ENCODE measurements around the gene VWA1.
"Not testable (repeated sequence)": the region's sequence is repeated elsewhere in the genome, so short reads cannot be mapped to it uniquely, and the experiment has no call there.

Gene VWA1

DNA sequence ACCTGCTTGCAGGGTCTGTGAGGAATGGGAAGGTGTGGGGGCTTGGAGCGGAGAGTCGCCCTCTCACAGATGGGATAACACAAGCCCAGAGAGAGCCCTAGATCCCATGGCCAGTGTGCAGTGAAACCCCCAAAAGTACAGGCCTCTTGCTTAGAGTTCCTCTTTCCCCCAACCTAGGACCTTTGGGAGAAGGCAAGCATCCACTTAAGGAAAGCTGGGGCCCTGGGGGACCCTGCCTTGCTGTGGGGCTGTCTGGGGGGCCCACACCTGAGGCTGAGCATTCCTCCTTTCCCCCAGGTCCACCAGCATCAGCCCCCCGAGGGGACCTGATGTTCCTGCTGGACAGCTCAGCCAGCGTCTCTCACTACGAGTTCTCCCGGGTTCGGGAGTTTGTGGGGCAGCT is 1.1 kb downstream of the VWA1 start:
- no peak for DNase-seq (ENCODE audit: low read depth in 2 of 2)

DNA sequence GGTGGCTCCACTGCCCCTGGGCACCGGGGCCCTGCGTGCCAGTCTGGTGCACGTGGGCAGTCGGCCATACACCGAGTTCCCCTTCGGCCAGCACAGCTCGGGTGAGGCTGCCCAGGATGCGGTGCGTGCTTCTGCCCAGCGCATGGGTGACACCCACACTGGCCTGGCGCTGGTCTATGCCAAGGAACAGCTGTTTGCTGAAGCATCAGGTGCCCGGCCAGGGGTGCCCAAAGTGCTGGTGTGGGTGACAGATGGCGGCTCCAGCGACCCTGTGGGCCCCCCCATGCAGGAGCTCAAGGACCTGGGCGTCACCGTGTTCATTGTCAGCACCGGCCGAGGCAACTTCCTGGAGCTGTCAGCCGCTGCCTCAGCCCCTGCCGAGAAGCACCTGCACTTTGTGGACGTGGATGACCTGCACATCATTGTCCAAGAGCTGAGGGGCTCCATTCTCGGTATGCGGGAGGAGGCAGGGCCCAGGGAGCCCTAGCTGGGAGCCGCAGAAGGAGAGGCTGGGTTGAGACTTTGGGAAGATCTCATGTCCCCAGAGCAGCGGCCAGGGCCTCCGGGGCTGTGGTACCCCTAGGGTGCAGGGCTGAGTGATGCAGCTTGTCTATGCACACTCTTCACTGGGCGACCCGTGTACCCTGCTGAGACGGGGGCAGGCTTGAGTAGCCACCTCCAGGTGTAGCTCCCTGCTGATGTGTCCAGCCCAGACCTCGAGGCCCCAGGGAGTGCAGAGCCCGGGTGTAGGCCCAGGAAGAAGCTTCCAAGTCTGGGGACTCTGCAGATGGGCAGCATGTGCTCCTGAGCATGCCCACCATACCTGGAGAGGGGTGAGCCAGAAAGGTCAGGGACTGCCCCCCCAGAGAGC is 1.8 kb downstream of the VWA1 start:
- no peak for DNase-seq (ENCODE audit: low read depth in 2 of 2)

DNA sequence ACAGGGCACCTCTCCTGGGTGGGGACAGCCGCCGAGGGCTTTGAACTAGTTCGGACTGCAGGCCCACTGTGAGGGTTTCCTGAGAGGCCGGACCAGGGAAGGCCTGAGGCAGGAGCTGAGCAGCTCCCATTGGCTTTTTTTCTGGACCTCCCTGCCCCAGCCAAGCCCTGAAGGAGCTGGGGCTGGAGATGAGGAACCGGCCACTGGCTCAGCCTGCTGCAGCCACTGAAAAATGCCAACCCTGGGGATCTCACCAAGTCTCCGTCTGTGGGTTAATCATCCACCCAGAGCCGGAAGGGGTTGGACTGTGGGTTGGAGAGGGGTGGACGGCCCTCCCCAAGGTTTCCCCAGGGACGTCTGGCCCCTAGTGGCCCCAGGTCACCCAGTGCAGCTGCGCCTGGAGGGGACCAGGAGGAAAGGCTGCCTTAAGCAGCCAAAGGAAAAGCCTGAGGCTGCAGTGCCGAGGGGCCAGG is 2.5 kb downstream of the VWA1 start:
- no peak for DNase-seq (ENCODE audit: low read depth in 2 of 2)

DNA sequence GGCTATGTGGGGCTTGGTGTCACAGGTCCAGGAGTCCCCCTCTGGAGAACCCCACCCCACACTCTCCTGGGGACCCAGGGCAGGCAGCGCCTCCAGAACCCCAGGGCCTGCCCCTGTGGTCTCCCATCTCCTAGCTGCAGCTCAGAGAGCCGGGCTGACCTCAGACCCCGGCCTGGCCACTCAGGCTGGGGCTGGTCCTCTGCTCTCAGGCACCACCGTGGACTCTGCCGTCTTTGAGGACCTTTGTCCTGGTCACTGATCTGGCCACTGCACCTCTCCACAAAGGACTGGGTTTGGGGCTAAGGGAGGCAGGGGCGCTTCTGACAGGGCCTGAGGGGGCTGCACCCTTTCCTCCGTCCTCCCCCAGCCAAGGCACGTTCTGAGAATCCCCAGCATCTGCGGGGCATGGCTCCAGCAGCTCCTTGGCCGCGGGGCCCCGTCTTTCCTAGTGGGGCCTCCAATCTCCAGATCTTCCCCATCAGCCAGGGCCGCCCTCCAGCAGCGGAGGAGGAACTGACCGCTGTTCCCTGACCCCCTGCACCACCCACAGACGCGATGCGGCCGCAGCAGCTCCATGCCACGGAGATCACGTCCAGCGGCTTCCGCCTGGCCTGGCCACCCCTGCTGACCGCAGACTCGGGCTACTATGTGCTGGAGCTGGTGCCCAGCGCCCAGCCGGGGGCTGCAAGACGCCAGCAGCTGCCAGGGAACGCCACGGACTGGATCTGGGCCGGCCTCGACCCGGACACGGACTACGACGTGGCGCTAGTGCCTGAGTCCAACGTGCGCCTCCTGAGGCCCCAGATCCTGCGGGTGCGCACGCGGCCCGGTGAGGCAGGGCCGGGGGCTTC is 3.3 kb downstream of the VWA1 start:
- DNase-seq (ENCODE audit: low read depth in 2 of 2), result no peak

DNA sequence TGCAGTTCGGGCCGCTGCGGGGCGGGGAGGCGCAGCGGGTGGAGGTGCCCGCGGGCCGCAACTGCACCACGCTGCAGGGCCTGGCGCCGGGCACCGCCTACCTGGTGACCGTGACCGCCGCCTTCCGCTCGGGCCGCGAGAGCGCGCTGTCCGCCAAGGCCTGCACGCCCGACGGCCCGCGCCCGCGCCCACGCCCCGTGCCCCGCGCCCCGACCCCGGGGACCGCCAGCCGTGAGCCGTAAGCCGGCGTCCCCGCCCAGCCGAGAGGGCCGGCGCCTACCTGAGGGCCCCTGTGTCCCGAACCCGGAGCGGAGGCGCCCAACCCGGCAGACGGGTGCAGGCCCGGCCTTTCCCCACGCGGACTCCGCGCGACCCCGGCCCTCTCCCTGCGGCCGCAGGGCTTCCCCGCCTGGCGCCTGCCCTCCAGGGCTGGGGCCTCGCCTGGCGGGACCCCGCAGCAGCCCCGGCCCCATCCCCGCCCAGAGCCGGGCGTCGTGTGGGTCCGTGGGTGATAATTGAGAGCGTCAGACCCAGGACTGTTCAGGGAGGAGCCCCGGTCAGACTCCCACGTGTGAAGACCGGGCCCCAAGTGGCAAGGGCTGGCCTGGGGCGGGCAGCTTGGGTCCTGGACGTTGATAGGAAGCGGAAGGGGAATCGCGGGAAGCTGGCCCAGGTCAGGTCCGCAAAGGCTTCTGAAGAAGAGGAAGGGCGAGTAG is 4.2 kb downstream of the VWA1 start:
- DNase-seq (ENCODE audit: low read depth in 2 of 2), result no peak

DNA sequence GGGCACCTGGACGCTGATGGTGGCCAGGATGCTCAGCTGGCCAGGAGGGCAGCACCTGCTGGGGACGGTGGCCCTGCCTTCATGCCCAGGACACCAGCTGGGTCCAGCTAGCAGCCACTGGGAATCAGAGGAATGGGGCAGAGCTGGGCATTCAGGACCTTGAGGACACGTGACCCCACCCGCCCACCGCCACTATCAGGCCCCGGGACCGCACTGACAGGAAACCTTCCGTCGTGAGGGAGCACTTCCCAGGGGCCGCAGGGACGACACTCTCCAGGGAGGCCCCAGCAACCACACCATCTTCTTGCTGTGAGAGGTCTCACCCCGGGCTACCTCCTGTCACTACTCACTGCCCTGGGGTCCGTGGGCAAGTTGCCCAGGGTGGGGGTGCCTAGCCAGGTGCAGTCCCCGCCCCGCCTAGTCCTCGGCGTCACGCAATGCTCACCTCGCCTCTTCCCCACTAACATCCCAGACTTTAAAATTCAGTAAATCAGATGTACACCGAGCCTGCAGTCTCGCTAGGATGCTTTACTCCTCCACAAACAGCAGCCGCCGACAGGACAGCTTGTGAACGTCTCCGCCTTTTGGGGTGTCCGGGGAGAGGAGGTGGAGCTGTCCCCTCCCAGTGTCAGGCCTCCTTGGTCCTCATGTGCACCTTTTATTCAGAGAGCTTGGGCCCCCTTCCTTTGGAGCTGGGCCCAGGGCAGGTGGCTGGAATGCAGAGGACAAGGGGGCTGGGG is 4.9 kb downstream of the VWA1 start:
- DNase-seq (ENCODE audit: low read depth in 2 of 2), result no peak

DNA sequence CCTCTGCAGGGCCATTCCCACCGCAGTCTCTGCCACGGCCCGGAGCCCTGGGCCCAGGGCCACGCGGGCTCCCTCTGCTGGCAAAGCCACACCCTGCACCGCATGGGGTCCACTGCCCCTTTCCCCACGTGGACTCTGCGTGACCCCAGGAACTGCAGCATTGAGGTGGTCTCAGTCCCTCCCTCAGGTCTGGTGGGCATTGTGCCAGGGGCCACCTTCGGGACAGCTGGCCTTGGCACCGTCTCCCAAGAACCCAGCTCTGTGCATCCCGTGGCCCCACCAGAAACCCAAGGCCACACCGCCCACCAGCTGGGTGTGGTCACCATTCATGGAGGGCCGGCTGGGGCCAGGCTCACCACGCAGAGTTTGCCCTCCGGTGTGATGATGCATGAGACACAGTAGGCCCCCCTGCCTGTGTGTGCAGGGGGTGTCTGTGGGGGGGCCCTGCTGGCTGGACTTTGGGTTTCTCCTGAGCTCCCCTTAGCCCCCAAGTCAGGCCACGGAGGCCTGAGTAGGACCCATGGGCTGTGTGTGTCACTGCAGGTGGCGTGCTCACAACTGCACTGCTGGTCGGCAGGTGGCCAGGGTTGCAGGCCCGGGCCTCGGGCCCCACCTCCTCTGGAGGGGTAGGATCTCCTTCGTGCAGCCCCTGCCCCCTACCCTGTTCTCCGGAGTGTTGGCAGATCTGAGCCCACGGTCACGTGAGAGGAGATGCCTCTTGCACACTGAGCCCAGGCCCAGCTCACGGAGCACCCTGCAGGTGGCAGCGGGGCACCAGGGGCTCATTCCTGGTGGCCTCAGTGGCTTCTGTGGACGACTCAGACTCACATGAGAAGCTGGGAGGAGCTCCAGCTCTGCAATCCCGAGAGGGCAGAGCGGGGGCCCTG is 5.8 kb downstream of the VWA1 start:
- no peak for DNase-seq (ENCODE audit: low read depth in 2 of 2)

DNA sequence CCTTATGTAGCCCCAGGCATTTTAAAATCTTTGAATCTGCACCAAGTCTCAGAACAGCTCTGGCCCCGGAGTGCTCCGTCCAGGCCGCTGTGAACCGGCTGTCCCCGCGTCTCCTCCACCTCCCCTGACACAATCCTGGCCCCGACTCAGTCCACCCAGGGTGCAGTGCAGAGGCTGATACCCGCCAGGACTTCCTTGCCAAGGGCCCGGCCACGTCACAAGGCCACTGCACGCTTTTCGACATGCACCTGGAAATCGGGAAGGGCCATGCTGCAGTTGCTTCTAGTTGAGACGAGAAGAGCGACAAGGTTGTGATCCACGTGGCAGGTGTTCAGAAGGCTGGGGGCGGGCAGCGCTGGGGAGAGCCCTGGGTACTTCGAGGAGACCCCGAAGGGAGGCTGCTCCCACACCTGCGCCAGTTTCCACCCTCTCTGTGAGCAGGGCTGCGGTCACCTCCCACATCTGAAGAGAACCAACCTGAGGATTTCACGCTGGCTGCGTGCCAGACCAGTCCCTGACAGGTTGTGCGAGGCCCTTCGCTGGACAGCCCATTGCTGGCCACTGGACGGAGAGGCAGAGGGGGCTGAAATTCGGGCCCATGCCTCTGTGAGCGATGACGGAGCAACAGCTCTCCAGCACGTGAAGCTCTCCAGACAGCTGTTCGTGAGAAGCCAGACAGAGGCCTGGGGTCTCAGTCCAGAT is 6.7 kb downstream of the VWA1 start:
- no peak for DNase-seq (ENCODE audit: low read depth in 2 of 2)

DNA sequence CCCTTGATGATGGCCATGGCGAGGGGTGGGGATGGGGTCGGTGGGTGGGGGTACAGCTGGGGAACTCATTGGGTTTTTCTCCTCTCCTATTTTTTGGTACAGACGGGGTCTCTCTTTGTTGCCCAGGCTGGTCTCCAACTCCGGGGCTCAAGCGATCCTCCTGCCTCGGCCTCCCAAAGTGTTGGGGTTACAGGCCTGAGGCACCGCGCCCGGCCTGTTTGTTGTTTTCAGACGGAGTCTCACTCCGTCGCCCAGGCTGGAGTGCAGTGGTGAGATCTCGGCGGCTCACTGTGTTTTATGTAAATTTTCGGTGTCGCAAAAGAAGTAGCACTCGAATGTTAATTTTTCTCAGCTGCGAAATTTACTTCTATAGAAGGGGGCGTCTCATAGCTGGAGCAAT is 11.1 kb downstream of the VWA1 start:
- DNase-seq (ENCODE audit: low read depth in 2 of 2), result not testable (repeated sequence)

DNA sequence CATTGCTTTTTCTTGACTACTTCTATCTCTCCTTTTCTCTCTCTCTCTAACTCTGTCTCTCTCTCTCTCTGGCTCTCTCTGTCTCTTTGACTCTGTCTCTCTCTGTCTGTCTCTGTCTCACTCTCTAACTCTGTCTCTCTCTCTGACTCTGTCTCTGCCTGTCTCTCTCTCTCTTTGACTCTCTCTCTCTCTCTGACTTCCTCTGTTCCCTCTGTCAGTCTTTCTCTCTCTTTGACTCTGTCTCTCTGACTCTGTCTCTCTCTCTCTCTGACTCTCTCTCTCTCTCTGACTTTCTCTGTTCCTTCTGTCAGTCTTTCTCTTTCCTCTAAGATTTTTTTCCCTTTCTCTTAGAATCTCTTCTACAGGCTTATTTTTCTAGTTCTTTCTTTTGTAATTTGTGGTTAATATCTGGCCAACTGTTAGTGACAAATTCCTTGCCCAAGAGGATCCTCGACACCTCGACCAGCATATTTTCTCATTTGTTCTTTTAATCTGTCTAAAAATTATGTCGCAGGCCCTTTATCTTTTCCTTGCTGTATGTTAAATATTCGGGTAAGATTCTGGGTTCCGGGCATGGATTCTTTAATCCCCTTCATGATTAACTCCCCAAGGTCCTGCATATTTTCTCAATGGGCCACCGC is 13.7 kb downstream of the VWA1 start, which contains the start of gene ATAD3C:
Gene ATAD3C, plus strand, starts transcription at position 591 of the 641 bp plus-strand sequence. CDS start 995 bp downstream, outside the sequence.
- no peak for DNase-seq (ENCODE audit: low read depth in 2 of 2)

DNA sequence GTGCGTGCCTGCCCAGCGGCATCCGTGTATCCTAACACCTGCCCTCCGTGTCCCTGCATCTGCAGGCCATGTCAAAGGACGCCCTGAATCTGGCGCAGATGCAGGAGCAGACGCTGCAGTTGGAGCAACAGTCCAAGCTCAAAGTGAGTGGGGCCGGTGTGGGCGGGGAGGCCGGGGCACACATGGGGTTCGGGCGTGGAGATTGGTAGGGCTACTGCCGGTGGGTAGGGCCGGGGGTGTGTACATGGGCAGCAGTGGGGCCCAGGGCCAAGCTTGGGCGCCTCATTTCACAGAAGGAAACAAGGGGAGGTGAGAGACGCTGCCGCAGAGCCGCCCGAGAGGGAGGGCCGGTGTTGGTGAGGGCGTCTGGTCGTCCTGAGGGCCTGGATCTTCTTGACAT is 15.1 kb downstream of the VWA1 start:
- not testable (repeated sequence) for DNase-seq (ENCODE audit: low read depth in 2 of 2)

DNA sequence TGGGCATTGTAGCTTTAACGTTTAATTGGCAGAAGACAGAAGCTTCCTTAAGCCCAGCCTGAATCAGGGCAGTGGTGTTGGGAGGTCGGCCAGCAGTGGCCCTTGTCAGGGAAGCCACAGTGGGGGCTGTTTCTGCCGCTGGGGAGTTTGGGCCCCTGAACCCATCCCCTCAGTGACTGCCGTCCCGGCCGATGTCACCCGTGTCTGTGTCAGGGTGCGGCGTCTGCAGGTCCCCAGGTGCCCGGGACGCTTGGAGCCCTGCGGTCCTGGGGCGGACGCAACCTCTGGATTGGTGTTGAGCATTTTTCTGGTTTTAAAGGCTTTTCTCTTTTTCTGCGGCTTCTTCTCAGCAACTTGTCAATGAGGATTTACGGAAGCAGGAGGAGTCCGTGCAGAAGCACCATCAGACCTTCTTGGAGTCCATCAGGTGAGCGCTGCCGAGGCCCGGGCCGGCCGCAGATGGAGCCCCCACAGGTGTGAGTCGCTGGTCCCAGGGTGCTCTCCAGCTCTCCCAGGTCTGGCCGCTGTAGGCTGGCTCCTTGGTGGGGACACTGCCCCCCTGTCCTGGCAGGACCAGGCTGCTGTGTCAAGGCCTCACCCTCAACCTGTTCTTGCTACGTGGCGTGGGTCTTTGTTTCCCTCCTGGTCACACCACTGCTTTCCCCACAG is 16.3 kb downstream of the VWA1 start:
- DNase-seq (ENCODE audit: low read depth in 2 of 2), result no peak

DNA sequence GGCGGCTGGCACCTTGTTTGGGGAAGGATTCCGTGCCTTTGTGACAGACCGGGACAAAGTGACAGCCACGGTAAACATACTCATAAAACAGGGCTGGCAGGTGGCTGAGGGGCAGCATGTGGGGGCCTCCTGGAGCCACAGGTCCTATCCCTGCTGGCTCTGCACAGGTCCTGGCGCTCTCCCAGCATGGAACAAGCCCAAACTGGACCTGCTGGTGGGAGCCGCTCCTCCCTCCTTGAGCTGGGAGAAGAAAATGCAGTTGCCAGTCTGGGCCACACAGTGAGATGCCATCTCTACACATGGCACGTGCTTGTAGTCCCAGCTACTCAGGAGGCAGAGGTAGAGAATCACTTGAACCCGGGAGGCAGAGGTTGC is 16.9 kb downstream of the VWA1 start:
- DNase-seq (ENCODE audit: low read depth in 2 of 2), result not testable (repeated sequence)

DNA sequence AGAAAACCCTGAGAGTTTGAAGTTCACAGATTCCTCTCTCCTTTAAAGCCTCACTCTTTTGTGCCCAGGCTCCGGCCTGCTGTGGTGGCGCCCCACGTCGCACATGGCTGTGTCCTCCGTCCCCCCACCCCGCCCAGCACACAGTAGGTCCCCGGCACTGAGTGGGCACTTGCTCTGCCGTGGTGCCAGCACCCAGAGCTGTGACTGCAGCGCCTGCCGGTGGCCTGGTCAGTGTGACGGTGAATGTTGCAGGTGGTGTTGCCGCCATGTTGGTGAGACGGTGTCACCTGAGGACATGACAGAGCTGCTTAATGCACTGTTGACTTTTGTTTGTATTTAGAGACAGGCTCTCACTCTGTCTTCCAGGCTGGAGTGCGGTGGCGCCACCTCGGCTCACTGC is 17.4 kb downstream of the VWA1 start:
- DNase-seq (ENCODE audit: low read depth in 2 of 2), result no peak

DNA sequence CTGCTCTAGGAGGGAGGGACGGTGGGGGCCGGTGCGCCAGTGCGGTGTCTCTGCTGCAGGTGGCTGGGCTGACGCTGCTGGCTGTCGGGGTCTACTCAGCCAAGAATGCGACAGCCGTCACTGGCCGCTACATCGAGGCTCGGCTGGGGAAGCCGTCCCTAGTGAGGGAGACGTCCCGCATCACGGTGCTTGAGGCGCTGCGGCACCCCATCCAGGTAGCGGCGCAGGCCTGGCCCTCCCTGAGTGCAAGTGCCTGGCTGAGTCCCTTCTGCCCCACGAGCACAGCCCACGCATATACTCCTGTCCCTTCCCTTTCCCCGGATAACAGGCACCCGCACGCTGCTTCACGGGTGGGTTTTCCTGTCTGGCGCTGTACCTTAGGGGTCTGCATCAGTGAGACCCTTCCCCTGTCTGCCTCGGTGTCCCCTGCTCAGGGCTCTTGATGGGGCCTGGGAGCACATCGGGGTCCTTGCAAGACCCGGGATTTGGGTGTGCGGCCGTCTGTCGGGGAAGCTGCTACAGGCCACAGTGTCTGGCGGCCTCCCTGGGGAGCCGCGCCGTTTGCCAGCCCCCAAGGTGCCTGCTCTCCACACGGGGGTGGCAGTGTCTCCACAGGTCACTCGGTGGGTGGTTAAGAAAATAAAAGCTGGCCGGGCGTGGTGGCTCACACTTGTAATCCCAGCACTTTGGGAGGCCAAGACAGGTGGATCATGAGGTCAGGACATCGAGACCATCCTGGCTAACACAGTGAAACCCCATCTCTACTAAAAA is 19.0 kb downstream of the VWA1 start:
- not testable (repeated sequence) for DNase-seq (ENCODE audit: low read depth in 2 of 2)

DNA sequence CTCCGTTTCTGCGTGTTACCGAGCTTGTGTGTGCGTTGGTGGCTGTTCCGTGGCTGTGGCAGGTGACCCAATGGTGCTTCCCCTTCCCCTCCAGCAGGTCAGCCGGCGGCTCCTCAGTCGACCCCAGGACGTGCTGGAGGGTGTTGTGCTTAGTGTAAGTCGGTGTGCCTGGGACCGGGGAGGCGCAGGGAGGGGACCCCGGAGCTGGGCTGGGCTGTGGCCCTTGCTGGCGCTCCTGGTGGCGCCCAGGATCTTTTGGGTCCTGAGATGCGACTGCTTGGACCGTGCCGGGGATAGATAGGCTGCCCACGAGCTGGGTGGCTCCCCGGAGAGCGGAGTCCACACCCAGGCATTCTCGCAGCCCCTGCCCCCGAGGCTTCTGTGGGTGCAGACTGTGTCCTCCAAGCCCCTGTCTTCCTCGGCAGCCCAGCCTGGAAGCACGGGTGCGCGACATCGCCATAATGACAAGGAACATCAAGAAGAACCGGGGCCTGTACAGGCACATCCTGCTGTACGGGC is 19.9 kb downstream of the VWA1 start:
- no peak for DNase-seq (ENCODE audit: low read depth in 2 of 2)

DNA sequence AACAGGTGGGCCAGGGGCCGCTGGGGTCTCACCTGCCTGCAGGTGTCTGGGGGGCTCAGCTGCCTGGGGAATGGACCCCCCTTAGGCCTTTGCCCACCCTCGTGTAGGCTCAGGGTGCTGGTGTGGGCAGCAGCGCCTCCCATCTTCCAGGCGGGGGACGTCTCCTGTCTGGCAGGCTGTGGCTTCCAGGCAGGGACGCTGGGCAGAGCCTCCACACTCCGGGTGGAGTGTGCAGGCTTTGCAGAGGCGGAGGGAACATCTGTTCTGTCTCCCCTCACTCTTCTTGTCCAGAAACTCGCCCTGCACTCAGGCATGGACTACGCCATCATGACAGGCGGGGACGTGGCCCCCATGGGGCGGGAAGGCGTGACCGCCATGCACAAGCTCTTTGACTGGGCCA is 20.4 kb downstream of the VWA1 start:
- DNase-seq (ENCODE audit: low read depth in 2 of 2), result not testable (repeated sequence)
